Thyroid gland (tissue), 4 donors: ENCODE results near the gene SHLD3. TPM values are rescaled to one million over a fixed set of nuclear protein-coding genes. Genes with fewer than 3 reads are reported as not detected.
"Not testable (repeated sequence)": the region's sequence is repeated elsewhere in the genome, so short reads cannot be mapped to it uniquely, and the experiment has no call there.

Experiments used
- DNase-seq, 2 donors: peaks; one replicate each; pipeline ENCODE4 v3.0.0-alpha.2; 2019
- H3K27ac ChIP-seq, 3 donors: fragments of 200-600 bp; sonication (generic); 1 replicate in 2 of 3; 2 replicates in 1 of 3; pipeline ENCODE4 v1.5.1; 2016 to 2019; ENCODE audit warnings: mild to moderate bottlenecking in 1 of 3, moderate library complexity in 1 of 3
- H3K27me3 ChIP-seq: fragments of 200-600 bp; sonication (generic); one replicate; pipeline ENCODE4 v1.5.1; 2019
- H3K36me3 ChIP-seq, 2 donors: fragments of 200-600 bp; sonication (generic); one replicate each; pipeline ENCODE4 v1.5.1; 2016 to 2019
- H3K4me1 ChIP-seq, 2 donors: fragments of 200-600 bp; sonication (generic); one replicate each; pipeline ENCODE4 v1.5.1; 2017 to 2019
- H3K4me3 ChIP-seq, 3 donors: fragments of 200-600 bp; sonication (generic); replicated peaks in 1 of 3; 1 replicate in 2 of 3; 2 replicates in 1 of 3; pipeline ENCODE4 v1.5.1; 2016; ENCODE audit warnings: mild to moderate bottlenecking in 1 of 3
- H3K9me3 ChIP-seq: fragments of 200-600 bp; sonication (generic); one replicate; pipeline ENCODE4 v1.5.1; 2017
- CTCF ChIP-seq, 6 experiments: fragments of 200-600 bp in 3 of 6; fragments of 450-650 bp in 3 of 6; sonication (generic) in 3 of 6; IDR thresholded peaks; one replicate each; pipeline ENCODE4 v1.5.1; 2016 to 2019; ENCODE audit warnings: antibody characterized with exemption in 6 of 6, mild to moderate bottlenecking in 2 of 6, inconsistent platforms in 1 of 6, moderate library complexity in 1 of 6
- POLR2A ChIP-seq, 2 donors: fragments of 450-650 bp; IDR thresholded peaks; one replicate each; pipeline ENCODE4 v1.6.1; 2017; ENCODE audit warnings: antibody characterized with exemption in 2 of 2, mild to moderate bottlenecking in 2 of 2, moderate library complexity in 1 of 2
- WGBS, 2 donors: methylation state at CpG; one replicate each; pipeline ENCODE4 v1.1.5; 2017; 5-methylcytosine and 5-hydroxymethylcytosine counted together
- intact Hi-C: fragments of 100-400 bp; cut with DNase I; formaldehyde crosslinking; loops from one replicate; pipeline ENCODE4 v1.15.1; 2023
- small RNA-seq: library from RNA; depleted of rRNA; stranded (forward); fragments of <200 nt; gene quantifications from one replicate; pipeline ENCODE3, GENCODE V24; 2016
- total RNA-seq, 4 donors: library from RNA; depleted of rRNA; stranded (reverse); fragments of >200 nt; gene quantifications; one replicate each; pipeline ENCODE4 v1.2.3, GENCODE V29; 2016

SHLD3 gene
- total RNA-seq, 4 donors from 2014 or later: 3.0 to 5.6 (median 3.9) TPM

GRCh38 chr5:65674749-65675148, 49.9 kb downstream of the SHLD3 start:
- TF ChIP-seq POLR2A (IDR thresholded peaks at IDR 0.05) (no peak), CTCF (IDR thresholded peaks at IDR 0.05) (no peak)
- H3K27me3 ChIP-seq: no peaks in the 10 kb centered on the region

GRCh38 chr5:65676056-65676455, 51.2 kb downstream of the SHLD3 start:
- H3K4me1 ChIP-seq, H3K4me3 ChIP-seq, H3K27ac ChIP-seq, DNase-seq, H3K9me3 ChIP-seq, intact Hi-C loops, H3K27me3 ChIP-seq: not testable (repeated sequence)
- H3K36me3 ChIP-seq: peaks cover 0 to 14% of the 10 kb centered on the region in 2 donors
- WGBS, 2 donors: 90 to 99% methylated on average over 3 of the region's 3 CpGs

More at GRCh38 chr5:65674749-65675148, 49.9 kb downstream of the SHLD3 start:
- intact Hi-C loops: no loop called here
- no peak overlapping the region for H3K4me3 ChIP-seq
- H3K4me1 ChIP-seq: no peaks in the 10 kb centered on the region
- no peaks in the 10 kb centered on the region for H3K9me3 ChIP-seq
- H3K36me3 ChIP-seq: peaks cover 0 to 5% of the 10 kb centered on the region in 2 donors
- DNase-seq: no peak
- no peak overlapping the region for H3K27ac ChIP-seq

Small RNA genes within 50 kb of the gene (small RNA-seq; reads per million reads assigned to genes)
- not detected for gene RNU6-540P

Other genes with a start within 250 kb of the SHLD3 start
- gene ADAMTS6, start 143.1 kb upstream of the SHLD3 start, total RNA-seq: 1 to 10 TPM; 1.0 to 3.4 (median 3.3) TPM
- 1 to 10 TPM in 2 of 4 donors, not detected in 2; 1.5 to 7.3 TPM for gene CENPK, start 61.9 kb upstream of the SHLD3 start, total RNA-seq
- gene PPWD1, start 61.7 kb upstream of the SHLD3 start, total RNA-seq: 10 to 100 TPM; 39.1 to 80.3 (median 55.9) TPM
- 10 to 100 TPM; 14.9 to 29.2 (median 17.4) TPM for gene TRIM23, start 694 bp upstream of the SHLD3 start, total RNA-seq
- 10 to 100 TPM; 26.7 to 34.2 (median 30.3) TPM for gene TRAPPC13, start within 50 bp of the SHLD3 start, total RNA-seq
- gene SGTB, start 97.1 kb downstream of the SHLD3 start, total RNA-seq: 10 to 100 TPM in 1 of 4 donors, 1 to 10 TPM in 3; 5.0 to 12.0 (median 6.3) TPM
- 10 to 100 TPM in 3 of 4 donors, 1 to 10 TPM in 1; 8.7 to 17.5 (median 13.1) TPM for gene NLN, start 97.2 kb downstream of the SHLD3 start, total RNA-seq